Measurements from ENCODE around the gene MAST2.
"Not testable (repeated sequence)": the region's sequence is repeated elsewhere in the genome, so short reads cannot be mapped to it uniquely, and the experiment has no call there.

Gene MAST2

DNA sequence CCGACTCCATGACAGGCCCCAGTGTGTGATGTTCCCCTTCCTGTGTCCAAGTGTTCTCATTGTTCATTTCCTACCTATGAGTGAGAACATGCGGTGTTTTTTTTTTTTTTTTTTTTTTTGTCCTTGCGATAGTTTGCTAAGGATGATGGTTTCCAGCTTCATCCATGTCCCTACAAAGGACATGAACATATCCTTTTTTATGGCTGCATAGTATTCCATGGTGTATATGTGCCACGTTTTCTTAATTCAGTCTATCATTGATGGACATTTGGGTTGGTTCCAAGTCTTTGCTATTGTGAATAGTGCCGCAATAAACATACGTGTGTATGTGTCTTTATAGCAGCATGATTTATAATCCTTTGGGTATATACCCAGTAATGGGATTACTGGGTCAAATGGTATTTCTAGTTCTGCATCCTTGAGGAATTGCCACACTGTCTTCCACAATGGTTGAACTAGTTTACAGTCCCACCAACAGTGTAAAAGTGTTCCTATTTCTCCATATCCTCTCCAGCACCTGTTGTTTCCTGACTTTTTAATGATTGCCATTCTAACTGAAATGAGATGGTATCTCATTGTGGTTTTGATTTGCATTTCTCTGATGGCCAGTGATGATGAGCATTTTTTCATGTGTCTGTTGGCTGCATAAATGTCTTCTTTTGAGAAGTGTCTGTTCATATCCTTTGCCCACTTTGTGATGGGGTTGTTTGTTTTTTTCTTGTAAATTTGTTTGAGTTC, 54.5 kb downstream of the MAST2 start:
- not testable (repeated sequence) for DNase-seq (ENCODE audit: low spot score)

DNA sequence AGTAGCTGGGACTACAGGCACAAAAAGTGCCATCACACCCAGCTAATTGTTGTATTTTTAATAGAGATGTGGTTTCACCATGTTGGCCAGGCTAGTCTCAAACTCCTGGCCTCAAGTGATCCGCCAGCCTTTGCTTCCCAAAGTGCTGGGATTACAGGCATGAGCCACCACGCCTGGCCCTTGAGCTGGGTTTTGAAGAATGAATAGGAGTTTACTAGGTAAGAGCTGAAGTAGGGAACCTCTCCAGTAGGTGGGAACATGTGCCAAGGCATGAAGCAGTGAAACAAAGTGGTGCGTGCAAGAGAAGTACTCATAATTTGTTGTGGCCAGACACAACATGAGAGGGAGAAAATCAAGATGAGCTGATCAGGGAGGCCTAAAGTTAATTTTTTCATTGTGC, 55.8 kb downstream of the MAST2 start:
- DNase-seq (ENCODE audit: low spot score), result no peak

DNA sequence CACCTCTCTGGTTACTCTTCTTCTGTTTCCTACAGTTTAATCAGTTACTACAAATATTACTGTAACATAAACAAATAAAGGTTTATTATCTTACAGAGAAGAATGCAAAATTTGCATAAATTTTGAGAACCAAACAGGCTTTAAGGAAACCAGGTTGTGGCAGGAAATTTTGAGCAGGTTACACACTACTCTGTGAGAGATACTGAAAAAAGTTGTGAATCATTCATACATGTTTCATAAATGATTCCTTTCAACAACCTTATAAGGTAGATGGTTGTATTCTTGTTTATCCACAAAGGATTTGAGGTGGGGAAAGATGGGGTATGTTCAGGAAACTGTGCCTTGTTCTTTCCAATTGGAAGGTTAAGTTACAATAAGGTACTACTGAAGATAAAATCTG, 58.6 kb downstream of the MAST2 start:
- DNase-seq (ENCODE audit: low spot score), result no peak

DNA sequence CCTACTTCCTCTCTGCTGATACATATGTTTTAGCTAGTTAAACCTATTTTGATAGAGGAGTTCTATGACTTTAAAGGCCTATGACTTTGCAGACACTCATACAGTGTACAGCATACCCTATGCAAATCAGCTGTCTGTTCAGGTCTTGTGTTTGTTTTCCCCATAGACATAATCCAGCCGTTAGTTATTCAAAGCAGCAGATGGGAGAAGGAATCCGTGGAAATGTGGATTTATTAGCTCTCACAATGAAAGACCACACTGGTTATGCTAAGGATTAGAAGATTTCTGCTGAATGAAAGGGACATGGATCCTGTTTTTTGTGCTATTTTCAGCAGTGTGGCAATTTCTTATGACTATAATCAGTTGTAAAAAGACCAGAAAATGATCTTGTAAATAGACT, 59.8 kb downstream of the MAST2 start:
- peak; percentile 15 for DNase-seq (ENCODE audit: low spot score)

DNA sequence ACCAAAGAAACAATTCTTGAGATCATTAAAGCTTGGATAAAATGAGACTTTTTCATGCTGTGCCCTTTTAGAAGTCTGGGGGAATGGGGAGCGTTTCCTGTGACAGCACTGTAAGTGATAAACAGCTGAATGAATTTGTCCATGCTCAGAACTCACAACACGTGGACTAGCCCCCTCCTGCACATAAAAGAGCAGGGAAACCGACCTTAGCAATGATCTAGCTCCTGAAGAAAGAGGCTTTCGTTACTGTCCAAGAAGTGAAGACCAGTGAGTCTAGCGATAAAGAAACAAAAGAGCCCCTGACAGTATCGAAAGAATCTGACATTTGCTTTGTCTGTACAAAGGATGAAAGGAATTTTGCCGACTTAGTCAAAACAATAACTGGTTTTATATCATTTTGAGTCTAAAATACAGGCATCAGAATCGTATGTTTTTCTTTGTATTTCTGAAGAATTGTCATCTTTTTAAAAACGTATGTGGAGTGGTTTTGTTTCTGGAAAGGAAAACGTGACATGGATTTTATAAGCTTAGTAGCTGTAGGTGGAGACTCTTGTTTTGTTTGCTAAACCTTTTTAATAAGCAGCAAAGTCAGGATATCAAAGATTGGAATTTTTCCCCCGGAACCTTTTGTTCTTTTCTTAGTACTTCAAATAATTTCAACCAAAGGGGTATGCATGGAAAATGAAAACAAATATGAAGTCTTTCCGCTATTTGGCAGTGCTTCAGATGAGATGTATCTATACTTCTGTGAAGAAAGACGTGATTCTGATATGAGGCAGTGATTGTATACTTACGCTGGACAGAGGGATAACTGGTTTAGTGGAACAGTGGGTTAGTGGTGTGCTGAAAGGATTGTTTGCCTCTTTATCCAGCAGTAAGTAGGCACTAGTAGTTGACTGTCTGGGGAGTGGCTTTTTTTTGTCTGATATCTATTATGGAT, 61.0 kb downstream of the MAST2 start:
- peak; percentile 51 for DNase-seq (ENCODE audit: low spot score)

DNA sequence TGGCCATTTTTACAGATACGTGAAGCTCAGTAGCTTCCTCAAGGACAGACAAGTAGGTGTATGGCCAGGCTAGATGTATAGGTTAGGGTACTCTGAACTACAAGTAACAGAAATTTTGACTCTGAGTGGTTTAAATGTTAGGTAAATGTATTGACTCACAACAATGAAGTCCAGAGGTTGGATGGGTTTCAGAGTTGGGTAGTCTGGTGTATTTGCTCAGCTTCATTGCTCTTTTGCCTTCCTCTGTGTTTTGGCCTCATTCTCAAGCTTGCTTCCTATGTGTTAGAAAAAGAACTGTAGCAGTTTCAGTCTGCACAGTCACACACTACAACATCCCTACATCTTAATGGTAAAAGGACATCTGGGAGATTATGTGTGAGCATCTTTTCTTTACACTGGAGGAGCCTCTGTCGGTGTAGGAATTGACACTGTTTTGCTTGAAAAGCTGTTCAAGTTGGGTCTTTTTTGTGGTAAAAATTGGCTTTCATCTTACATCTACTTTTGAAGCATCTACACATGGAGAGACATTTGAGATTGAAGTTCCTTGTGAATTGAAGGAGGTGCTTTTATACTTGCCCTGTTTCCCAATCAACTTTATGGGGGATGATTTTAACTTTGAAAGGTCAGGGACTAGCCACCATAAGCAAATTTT, 64.4 kb downstream of the MAST2 start:
- no peak for DNase-seq (ENCODE audit: low spot score)

DNA sequence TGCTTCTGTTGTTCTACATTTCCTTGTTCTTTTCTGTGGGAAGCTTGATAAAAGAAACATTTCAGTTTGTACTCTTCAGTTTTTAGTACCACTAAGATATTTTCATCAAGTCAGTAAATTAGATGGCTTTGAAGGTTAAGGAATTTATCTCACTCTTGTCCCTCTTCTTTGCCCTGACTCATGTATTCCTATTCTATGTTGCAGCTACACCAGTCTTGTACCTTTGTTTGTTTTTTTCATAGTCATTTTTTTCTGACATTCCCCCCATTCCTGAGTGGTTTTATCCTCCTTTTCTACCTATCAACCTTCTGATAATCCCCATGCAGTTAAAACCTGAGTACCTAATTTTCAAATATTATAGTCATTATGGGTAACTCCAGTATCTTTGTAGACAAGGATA, 65.4 kb downstream of the MAST2 start:
- DNase-seq (ENCODE audit: low spot score), result no peak

DNA sequence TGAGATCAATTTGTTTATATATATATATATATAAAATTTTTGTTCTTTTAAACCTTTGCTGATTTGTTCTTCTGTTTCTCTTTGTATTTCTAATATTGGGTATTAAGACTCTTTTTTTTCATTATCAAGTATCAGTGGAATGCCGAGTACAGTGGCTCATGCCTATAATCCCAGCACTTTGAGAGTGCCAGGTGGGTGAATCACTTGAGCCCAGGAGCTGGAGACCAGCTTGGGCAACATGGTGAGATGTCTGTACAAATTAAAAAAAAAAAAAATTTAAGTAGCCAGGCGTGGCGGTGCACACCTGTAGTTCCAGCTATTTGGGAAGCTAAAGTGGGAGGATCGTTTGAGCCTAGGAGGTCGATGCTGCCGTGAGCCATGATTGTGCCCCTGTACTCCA, 67.1 kb downstream of the MAST2 start:
- no peak for DNase-seq (ENCODE audit: low spot score)

DNA sequence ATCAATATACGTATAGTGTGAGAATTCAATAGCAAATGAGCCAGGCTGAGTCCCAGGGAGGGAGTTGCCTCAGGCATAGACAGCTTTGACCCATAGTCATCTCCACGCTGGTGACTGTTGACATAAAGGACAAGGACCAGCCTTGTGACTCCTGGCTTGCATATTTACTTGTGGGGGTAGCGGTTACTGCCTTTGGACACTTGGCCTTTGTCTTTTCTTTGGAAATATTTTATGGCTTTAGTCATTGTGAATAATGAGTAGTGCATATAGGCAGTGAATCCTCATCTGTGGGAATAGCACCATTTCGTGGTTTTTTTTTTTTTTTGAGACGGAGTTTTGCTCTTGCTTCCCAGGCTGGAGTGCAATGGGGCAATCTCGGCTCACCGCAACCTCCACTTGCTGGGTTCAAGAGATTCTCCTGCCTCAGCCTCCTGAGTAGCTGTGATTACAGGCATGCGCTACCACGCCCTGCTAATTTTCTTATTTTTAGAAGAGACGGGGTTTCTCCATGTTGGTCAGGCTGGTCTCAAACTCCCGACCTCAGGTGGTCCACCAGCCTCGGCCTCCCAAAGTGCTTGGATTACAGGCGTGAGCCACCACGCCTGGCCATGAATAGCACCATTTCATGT, 68.9 kb downstream of the MAST2 start:
- not testable (repeated sequence) for DNase-seq (ENCODE audit: low spot score)

DNA sequence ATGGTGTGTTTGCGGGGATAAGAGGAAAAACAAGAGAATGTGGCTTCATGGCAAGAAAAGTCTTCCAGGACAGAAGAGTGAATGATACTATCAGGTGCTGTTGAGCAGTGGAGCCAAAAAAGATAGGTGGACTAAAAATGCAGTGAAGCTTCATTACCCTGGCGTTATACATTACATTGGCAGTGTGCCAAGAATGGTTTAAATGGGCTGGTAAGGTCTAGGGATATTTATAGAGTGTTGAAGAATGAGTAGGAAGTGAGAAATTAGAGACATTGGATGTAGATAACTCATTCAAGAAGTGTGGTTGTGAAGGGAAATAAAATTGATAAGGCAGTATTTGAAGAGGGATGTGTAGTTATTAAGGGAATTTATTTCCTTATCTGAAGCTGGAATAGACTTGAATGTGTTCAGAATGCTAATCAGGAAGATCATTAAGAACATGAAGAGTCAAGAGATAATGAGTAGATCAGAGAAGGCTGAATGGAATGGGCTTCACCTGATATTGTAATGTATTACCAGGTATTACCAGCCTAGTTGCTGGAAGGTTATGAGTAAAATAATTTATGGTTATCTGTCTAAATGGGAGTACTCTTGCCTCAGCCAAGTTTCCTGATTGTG, 72.7 kb downstream of the MAST2 start:
- no peak for DNase-seq (ENCODE audit: low spot score)

DNA sequence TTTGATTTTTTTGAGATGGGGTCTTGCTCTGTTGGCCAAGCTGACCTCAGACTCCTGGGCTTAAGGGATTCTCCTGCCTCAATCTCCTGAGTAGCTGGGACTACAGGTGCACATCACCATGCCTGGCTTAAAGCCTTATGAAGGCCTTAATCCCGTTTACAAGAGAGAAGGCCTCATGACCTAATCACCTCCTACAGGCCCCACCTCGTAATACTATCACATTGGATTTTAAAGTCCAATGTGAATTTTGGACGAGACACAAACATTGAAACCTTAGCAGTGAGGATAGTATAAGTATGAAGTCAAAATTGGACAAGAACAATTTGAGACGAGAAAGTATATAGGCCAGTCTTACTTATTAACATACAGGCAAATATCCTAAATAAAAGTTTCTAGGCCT, 73.9 kb downstream of the MAST2 start:
- DNase-seq (ENCODE audit: low spot score), result no peak

DNA sequence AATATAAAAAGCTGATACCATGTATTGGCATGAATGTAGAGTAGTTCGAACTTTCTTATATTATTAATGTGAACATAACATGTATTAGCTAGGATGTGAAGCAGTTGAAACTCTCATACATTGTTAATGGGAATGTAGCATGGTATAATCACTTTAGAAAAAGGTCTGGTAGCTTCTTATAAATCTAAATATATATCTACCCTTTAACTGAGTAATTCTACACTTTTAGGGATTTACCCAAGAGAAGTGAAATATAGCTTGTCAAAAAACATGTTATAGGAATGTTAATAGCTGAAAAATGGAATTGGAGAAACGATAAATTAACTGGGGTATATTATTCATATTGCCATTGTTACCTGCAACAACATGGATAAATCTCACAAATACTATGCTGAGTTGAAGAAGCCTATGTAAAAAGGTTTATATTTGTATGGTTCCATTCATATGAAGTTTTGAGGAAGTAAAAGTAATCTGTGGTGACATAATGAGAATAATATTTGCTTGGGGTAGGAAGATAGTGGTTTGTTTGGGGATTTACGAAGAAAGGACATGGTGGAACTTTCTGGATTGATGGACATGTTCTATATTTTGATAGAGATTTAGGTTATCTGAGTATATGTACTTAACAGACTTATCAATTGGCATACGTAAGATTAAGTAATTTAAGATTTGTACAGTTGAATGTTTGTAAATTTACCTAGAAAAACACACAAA, 76.6 kb downstream of the MAST2 start:
- DNase-seq (ENCODE audit: low spot score), result no peak

DNA sequence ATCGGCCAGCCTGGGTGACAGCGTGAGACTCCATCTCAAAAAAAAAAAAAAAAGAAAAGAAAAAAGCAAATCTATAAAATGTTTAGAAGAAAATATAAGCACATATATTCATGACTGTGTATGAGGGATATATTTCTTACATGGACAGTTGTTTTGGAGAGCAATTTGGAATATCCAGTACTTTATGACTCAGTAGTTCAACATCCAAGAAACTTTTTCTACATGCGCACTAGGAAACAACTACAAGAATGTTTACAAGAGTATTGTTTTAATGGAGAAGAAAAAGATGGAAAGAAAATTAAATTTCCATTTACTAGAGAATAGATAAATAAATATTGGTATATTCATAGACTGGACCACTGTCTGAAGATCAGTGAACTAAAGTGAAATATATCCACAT, 77.5 kb downstream of the MAST2 start:
- no peak for DNase-seq (ENCODE audit: low spot score)

DNA sequence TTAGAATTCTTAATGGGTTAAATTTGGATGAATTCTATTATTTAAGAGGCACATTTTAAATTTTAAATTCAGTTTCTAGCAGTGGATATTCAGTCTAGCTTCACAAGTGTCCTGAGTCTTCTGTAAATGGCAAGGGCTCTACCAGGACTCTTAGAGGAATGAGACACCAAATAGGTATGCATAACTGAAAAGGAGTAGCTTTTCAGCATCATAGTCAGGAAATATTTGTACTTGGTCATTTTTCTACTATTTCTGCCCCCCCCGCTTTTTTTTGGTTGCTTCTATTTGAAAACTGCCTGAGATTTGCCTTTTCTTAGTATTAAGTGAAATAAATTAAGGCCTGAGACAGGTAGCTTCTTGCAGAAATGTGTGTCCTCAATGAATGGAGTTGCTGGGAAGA, 80.2 kb downstream of the MAST2 start:
- DNase-seq (ENCODE audit: low spot score), result no peak

DNA sequence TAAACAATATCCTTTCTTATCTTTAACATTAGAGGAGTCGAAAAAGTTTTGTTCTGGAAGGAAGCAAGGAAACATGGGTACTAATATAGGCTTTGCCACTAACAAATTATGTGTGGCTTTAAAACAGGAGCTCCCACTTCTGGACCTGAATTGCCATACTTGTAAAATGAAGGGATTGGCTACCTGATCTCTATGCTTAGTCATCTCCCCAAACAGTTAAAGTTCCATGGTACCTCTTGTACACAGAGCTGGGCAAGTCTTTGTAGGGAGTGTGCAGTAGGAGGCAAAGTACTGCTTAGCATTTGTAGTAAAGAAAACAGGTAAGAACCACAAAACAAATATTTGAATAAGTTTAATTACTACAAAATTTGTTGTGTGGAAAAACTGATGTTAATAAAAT, 81.3 kb downstream of the MAST2 start:
- DNase-seq (ENCODE audit: low spot score), result no peak

DNA sequence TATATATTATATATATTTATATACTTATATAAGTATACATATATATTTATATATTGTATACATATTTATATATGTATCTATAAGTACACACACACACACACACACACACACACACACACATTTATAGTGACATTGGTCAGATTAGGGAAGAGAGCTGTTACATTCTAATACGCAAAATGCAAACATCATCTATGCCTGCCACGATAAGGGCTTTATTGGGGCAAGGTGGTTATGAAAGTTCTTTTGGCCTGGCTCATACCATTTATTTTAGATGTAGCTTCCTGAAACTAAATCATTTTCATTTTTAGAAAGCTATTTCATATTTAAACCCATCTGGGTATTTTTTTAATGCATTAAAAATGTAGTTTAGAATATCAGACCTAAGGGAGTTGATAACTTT, 82.8 kb downstream of the MAST2 start:
- DNase-seq (ENCODE audit: low spot score), result no peak

DNA sequence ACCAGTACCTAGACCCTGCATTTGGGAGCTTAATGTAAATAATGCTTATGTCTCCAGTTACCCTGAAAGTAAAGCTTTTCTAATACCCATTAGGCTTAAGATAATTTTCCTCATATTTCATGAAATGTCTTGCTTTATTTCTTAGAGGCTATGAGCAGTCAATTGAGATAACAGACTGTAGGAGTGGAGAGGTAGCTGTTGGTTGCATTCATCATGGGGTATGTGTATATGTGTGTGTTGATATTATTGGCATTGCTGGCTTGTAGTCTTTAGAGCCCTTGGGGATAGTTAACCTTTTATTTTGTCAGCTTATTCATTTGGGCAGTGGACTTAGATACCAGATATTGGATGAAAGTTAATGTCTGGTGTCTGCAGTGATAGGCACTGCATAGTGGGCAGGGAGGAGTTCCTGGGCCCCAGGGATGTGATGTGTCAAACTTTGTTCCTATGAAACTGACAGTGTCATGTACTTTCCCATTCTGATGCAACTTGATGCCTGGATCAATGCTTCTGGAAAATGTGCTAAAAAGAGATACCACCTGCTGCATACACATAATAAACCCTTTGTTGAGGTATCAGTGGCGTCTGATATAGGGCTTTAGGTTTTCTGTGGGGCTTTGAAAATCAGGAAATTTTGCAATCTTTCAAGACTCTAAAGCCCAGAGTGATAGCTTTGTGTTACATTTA, 83.9 kb downstream of the MAST2 start:
- DNase-seq (ENCODE audit: low spot score), result no peak

DNA sequence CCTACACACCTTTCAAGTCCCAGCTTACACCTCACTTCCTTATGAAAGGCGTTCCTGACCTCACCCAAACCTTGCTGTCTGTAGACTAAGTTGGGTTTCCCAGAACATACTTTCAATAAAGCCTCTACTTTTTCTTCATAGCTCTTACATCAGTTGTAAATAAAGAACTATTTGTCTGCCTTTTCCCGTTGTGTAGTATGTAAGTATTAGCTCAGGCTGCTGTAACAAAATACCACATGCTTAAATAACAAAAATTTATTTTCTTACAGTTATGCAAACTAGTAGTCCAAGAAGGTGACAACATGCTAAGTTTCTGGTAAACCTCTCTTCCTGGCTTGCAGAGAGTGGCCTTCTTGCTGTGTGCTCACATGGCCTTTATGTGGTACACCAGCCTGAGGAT, 86.7 kb downstream of the MAST2 start:
- no peak for DNase-seq (ENCODE audit: low spot score)

DNA sequence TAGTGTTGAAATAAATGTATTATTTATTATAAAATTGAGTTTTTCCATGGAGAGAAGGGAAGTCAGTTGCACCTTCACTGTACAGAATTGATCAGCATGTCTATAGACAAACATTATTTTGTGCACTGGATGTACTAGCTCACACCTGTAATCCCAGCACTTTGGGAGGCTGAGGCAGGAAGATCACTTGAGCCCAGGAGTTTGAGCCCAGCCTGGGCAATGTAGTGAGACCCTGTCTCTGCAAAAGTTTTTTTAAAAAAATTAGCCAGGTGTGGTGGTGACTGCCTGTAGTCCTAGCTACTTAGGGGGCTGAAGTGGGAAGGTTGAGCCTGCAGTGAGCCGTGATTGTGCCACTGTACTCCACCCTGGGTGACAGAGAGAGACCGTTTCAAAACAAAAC, 87.7 kb downstream of the MAST2 start:
- DNase-seq (ENCODE audit: low spot score), result no peak

DNA sequence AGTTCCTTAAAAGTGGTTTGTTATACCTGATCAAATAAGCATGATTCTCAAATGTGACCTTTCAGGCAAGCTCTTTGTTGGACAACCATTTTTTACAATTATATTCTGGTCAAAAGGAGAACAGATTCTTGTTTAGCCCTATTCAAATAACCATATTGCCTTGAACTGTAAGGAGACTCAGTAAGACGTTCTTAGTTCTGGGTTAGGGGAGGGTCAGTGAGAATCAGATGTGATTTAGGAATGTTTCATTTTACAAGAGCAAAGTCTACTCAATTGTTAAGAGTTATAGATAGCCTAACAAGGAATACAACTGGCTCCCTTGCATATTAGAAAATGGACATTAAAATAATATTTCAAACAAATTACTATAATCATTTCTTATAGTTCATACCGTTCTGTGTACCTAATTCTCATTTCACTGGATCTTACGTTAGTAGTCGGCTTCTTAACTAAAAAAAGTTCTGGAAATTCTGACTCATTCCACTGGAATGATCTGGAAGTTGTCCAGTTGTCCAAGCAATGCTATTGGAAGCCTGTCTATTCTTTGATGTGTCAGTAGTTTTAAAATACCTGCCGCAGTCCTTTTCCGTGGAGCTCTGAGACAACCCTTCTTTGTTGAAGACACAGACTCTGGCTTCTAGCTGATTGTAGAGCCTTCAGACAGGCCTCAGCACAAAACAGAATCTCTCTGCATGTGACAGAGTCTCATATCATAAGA, 88.8 kb downstream of the MAST2 start:
- DNase-seq (ENCODE audit: low spot score), result no peak

Measured in cerebellar cortex (tissue), 1 donor.